Measurements from ENCODE around the gene MGLL.

- TF ChIP-seq CTCF (conservative IDR thresholded peaks at IDR 0.05) (no peak), ZFX (IDR thresholded peaks at IDR 0.05) (no peak)
Measured at GRCh38 chr3:127839099-127839498, 16.8 kb upstream of the MGLL start.

All from C4-2B (cell line).